Panc1 (cell line): ENCODE data around the gene APOBR. TPM values are rescaled to one million over a fixed set of nuclear protein-coding genes. Genes with fewer than 3 reads are reported as not detected.

Source experiments
- ATAC-seq: fragments of 200-7000 bp; cut with Tn5 transposase; 2 replicates; pipeline ENCODE4 v1.9.1; 2020; ENCODE audit warnings: mild to moderate bottlenecking, moderate library complexity
- BruUV-seq: library from RNA; stranded (reverse); fragments of 400-500 nt; replicated peaks from 2 replicates; lab custom pipeline; 2021; lab: Mats Ljungman, UMichigan
- CTCF ChIA-PET: fragments of 300-600 bp; sonication (Branson Sonifier 250); formaldehyde crosslinking; loops from one replicate; lab custom pipeline; 2022; ENCODE audit warnings: antibody characterized with exemption; lab: Charles Lee
- POLR2A ChIA-PET: fragments of 300-600 bp; sonication (Branson Sonifier 250); formaldehyde crosslinking; loops from one replicate; lab custom pipeline; 2022; ENCODE audit warnings: antibody characterized with exemption; lab: Charles Lee
- DNase-seq: peaks from one replicate; pipeline ENCODE4 v3.0.0-alpha.2; 2010; ENCODE audit warnings: low read depth, low spot score
- H3K27ac ChIP-seq: 2 replicates; pipeline ENCODE4 v1.5.1; 2011; ENCODE audit warnings: mild to moderate bottlenecking, low read length, inconsistent platforms
- H3K27me3 ChIP-seq: fragments of 200-500 bp; sonication (Bioruptor generic); 2 replicates; pipeline ENCODE4 v1.6.0; 2014; ENCODE audit warnings: low read length, inconsistent platforms; ENCODE audit not compliant: control insufficient read depth, insufficient read depth
- H3K36me3 ChIP-seq: fragments of 200-500 bp; sonication (Bioruptor generic); 2 replicates; pipeline ENCODE4 v1.5.1; 2014; ENCODE audit warnings: inconsistent platforms, mild to moderate bottlenecking, low read length, moderate library complexity; ENCODE audit not compliant: control insufficient read depth, insufficient read depth
- H3K4me1 ChIP-seq: 2 replicates; pipeline ENCODE4 v1.5.1; 2011; ENCODE audit warnings: inconsistent platforms, mild to moderate bottlenecking, low read length, moderate library complexity; ENCODE audit not compliant: control insufficient read depth, insufficient read depth
- H3K4me3 ChIP-seq, 2 experiments: 2 replicates each; pipeline ENCODE4 v1.5.1; 2011 to 2012; ENCODE audit warnings: low read depth in 2 of 2, low read length in 2 of 2, mild to moderate bottlenecking in 2 of 2, inconsistent platforms in 1 of 2, moderate library complexity in 1 of 2
- H3K9me3 ChIP-seq: fragments of 200-500 bp; sonication (Bioruptor generic); 2 replicates; pipeline ENCODE4 v1.5.1; 2014; ENCODE audit warnings: low read depth, mild to moderate bottlenecking, inconsistent platforms, low read length, moderate library complexity; ENCODE audit not compliant: control insufficient read depth, insufficient read depth
- CTCF ChIP-seq: fragments of 450-650 bp; IDR thresholded peaks from 2 replicates; pipeline ENCODE4 v1.5.1; 2017; ENCODE audit warnings: mild to moderate bottlenecking
- POLR2AphosphoS5 ChIP-seq: IDR thresholded peaks from 2 replicates; pipeline ENCODE4 v1.6.1; 2012; ENCODE audit warnings: mild to moderate bottlenecking, low read depth, low read length, moderate library complexity
- SIN3A ChIP-seq: IDR thresholded peaks from 2 replicates; pipeline ENCODE4 v1.6.1; 2012; ENCODE audit warnings: low read depth, mild to moderate bottlenecking, low read length, moderate library complexity, borderline replicate concordance; ENCODE audit not compliant: insufficient read depth
- TCF7L2 ChIP-seq: IDR thresholded peaks from 2 replicates; pipeline ENCODE4 v1.6.1; 2011; ENCODE audit warnings: mild to moderate bottlenecking, low read depth, low read length, inconsistent platforms
- in situ Hi-C: cut with HindIII; loops from 2 replicates; pipeline ENCODE4 v1.10.0; 2016; ENCODE audit warnings: low sequenced_read_pairs, low pct_unique_long_range_greater_than_20kb
- intact Hi-C: fragments of 100-400 bp; cut with micrococcal nuclease; formaldehyde crosslinking; loops from one replicate; pipeline ENCODE4 v1.10.0; 2022; ENCODE audit not compliant: unreplicated experiment
- total RNA-seq: library from RNA; stranded (reverse); gene quantifications from one replicate; pipeline ENCODE4 v1.2.1, GENCODE V29; 2021; ENCODE audit not compliant: unreplicated experiment
- TF ChIP-seq, protein P1 (sequence below), 2 experiments: IDR thresholded peaks; 2 replicates each; pipeline ENCODE4 v1.6.1; 2011 to 2012; ENCODE audit warnings: low read depth in 2 of 2, control low read depth in 1 of 2, low read length in 1 of 2, mild to moderate bottlenecking in 1 of 2, moderate library complexity in 1 of 2; ENCODE audit not compliant: insufficient read depth in 1 of 2

APOBR gene
- total RNA-seq, 1 experiment from 2014 or later: 0.13 TPM

GRCh38 chr16:28496844-28497243, 2.4 kb downstream of the APOBR start:
- H3K9me3 ChIP-seq: no peaks in the 10 kb centered on the region
- H3K36me3 ChIP-seq: no peaks in the 10 kb centered on the region
- TF ChIP-seq, protein P1, sequence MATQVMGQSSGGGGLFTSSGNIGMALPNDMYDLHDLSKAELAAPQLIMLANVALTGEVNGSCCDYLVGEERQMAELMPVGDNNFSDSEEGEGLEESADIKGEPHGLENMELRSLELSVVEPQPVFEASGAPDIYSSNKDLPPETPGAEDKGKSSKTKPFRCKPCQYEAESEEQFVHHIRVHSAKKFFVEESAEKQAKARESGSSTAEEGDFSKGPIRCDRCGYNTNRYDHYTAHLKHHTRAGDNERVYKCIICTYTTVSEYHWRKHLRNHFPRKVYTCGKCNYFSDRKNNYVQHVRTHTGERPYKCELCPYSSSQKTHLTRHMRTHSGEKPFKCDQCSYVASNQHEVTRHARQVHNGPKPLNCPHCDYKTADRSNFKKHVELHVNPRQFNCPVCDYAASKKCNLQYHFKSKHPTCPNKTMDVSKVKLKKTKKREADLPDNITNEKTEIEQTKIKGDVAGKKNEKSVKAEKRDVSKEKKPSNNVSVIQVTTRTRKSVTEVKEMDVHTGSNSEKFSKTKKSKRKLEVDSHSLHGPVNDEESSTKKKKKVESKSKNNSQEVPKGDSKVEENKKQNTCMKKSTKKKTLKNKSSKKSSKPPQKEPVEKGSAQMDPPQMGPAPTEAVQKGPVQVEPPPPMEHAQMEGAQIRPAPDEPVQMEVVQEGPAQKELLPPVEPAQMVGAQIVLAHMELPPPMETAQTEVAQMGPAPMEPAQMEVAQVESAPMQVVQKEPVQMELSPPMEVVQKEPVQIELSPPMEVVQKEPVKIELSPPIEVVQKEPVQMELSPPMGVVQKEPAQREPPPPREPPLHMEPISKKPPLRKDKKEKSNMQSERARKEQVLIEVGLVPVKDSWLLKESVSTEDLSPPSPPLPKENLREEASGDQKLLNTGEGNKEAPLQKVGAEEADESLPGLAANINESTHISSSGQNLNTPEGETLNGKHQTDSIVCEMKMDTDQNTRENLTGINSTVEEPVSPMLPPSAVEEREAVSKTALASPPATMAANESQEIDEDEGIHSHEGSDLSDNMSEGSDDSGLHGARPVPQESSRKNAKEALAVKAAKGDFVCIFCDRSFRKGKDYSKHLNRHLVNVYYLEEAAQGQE (IDR thresholded peaks at IDR 0.05; ENCODE audit: insufficient read depth in 1 of 2, low read depth in 2 of 2, low read length in 1 of 2): no peak
- TF ChIP-seq SIN3A (no peak), CTCF (no peak), POLR2AphosphoS5 (no peak), TCF7L2 (no peak)
- H3K27me3 ChIP-seq: no peaks in the 10 kb centered on the region
- no peak overlapping the region for H3K27ac ChIP-seq
- ChIA-PET POLR2A (no interaction called here), CTCF (interaction anchor here (0.5 kb wide), 1 partner anchor 28 kb away, joined by 3 read pairs; no protein-coding TSS in a partner anchor)
- no peak for ATAC-seq
- in situ Hi-C loops: no loop called here
- H3K4me3 ChIP-seq: no peak overlapping the region
- H3K4me1 ChIP-seq: no peaks in the 10 kb centered on the region; the same call in 1 of the 2 replicates
- BruUV-seq: no TSS peak
- no peak for DNase-seq
- intact Hi-C loops: no loop called here

GRCh38 chr16:28497386-28497785, 2.9 kb downstream of the APOBR start:
- H3K27me3 ChIP-seq: no peaks in the 10 kb centered on the region
- TF ChIP-seq POLR2AphosphoS5 (no peak), CTCF (no peak), SIN3A (no peak), TCF7L2 (no peak)
- TF ChIP-seq, protein P1 (IDR thresholded peaks at IDR 0.05; ENCODE audit: insufficient read depth in 1 of 2, low read depth in 2 of 2, low read length in 1 of 2): no peak
- no peaks in the 10 kb centered on the region for H3K9me3 ChIP-seq
- ATAC-seq (no peak), DNase-seq (no peak)
- ChIA-PET POLR2A (no interaction called here), CTCF (no interaction called here)
- no peak overlapping the region for H3K27ac ChIP-seq
- no peaks in the 10 kb centered on the region for H3K36me3 ChIP-seq
- in situ Hi-C loops: no loop called here
- no peaks in the 10 kb centered on the region; the same call in 1 of the 2 replicates for H3K4me1 ChIP-seq
- intact Hi-C loops: no loop called here
- no peak overlapping the region for H3K4me3 ChIP-seq
- no TSS peak for BruUV-seq
